Tibial nerve (tissue), 3 donors: Measurements from ENCODE around the gene LCN1.

Source experiments
- CTCF ChIP-seq, 5 experiments: fragments of 200-600 bp in 3 of 5; fragments of 450-650 bp in 2 of 5; sonication (generic) in 3 of 5; IDR thresholded peaks; one replicate each; pipeline ENCODE4 v1.5.1; 2016 to 2019; ENCODE audit warnings: antibody characterized with exemption in 5 of 5, mild to moderate bottlenecking in 3 of 5, moderate library complexity in 2 of 5
- POLR2A ChIP-seq, 2 donors: fragments of 450-650 bp; IDR thresholded peaks; one replicate each; pipeline ENCODE4 v1.6.1; 2017; ENCODE audit warnings: antibody characterized with exemption in 2 of 2, mild to moderate bottlenecking in 2 of 2, moderate library complexity in 2 of 2

DNA sequence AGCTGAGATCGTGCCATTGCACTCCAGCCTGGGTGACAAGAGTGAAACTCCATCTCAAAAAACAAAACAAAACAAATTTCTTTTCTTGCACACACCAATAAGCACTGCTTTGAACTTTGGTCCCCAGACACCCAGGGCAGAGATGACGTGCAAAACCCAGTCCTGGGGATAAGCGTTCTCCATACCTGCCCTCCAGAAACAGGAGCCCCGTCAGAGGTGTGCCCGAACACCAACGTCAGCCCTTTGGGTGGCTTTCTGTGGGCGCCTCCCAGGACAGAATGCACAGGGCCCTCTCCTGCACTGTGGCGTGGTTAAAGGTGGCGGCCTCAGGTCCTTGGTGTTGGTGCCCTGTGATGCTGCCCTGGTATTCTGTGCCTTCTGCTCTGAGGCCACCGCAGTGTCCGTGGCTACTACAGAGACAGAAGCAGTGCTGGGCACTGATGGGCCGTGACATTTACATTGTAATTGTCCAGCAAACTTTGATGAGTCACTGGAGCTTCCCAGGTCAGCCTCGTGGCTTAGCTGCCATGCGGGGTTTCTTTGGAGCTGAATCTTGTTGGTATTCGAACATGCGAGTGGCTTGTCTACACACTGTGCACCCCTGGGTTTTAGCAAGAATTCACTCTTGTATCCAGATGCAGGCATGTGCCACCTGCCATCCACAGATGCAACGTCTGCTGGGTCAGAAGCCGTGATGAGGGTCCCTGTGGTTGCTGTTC is 31.9 kb upstream of the LCN1 start:
- TF ChIP-seq POLR2A (IDR thresholded peaks at IDR 0.05) = no peak
- TF ChIP-seq CTCF (IDR thresholded peaks at IDR 0.05) = no peak
